CD4-positive, alpha-beta T cell treated with Interleukin-17A for 1 hour (primary cell): ENCODE results near the gene IQCB1.
"Not testable (repeated sequence)": the region's sequence is repeated elsewhere in the genome, so short reads cannot be mapped to it uniquely, and the experiment has no call there.

Experiments
- DNase-seq: peaks from one replicate; pipeline ENCODE4 v3.0.0-alpha.2; 2020

The IQCB1 gene

GRCh38 chr3:121834671-121835464 is at the start of gene IQCB1, which contains the start of gene EAF2:
TSS of gene IQCB1 (minus strand) at chr3:121835060. CDS start at chr3:121828960, 6,100 bp downstream.
TSS of gene EAF2 (plus strand) at chr3:121835209. CDS start at chr3:121835286, 77 bp downstream.
- peak; percentile 97 for DNase-seq

DNA sequence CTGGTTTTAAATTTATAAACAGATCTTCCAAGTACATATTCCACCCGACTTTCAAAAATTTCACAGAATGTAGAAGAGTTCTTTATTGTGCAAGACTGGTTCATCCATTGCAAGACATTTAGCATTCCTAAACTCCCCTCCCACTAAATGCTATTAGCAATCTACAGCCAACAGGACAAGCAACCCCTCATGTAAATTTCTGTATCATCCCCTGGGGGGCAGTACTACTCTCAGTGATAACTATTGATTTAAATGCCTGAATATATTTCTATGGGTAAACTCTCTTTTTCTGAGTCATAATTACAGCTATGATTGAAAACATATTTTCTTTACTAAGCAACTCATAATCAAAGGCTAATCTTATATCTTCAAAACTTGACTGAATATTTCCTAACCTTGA is 48.6 kb upstream of the IQCB1 start:
- DNase-seq, result no peak

- DNase-seq, result no peak
Measured at GRCh38 chr3:121878411-121878810, 43.6 kb upstream of the IQCB1 start.

GRCh38 chr3:121871430-121871829 is 36.6 kb upstream of the IQCB1 start:
- DNase-seq, result no peak

GRCh38 chr3:121870717-121871116 is 35.9 kb upstream of the IQCB1 start:
- DNase-seq, result no peak

- DNase-seq, result no peak
Measured at GRCh38 chr3:121869736-121870135, 34.9 kb upstream of the IQCB1 start.

DNA sequence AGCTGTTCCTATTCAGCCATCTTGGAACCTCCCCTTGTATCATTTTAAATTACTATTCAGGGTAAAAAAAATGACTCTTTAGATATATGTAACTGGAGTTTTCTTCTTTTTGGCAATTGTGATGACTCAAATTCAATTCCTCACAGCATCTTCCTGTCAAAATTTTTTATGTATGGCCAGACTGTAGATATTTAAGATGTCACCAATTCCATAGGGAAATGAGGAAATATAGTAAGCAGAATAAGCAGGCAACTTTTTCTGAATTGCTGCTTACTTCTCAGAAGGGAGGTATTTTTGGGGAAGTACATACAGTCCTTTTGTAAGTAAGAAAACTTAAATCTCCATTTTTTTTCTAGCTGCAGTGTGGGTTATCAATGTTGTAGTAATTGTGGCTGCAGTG is 28.9 kb upstream of the IQCB1 start:
- DNase-seq, result no peak

GRCh38 chr3:121863247-121863646 is 28.4 kb upstream of the IQCB1 start:
- DNase-seq, result not testable (repeated sequence)

DNA sequence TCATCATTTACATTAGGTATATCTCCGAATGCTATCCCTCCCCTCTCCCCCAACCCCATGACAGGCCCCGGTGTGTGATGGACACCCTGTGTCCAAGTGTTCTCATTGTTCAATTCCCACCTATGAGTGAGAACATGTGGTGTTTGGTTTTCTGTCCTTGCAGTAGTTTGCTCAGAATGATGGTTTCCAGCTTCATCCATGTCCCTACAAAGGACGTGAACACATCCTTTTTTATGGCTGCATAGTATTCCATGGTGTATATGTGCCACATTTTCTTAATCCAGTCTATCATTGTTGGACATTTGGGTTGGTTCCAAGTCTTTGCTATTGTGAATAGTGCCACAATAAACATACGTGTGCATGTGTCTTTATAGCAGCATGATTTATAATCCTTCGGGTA is 22.9 kb upstream of the IQCB1 start:
- not testable (repeated sequence) for DNase-seq

GRCh38 chr3:121855555-121855954 is 20.7 kb upstream of the IQCB1 start:
- DNase-seq, result peak; percentile 22

DNA sequence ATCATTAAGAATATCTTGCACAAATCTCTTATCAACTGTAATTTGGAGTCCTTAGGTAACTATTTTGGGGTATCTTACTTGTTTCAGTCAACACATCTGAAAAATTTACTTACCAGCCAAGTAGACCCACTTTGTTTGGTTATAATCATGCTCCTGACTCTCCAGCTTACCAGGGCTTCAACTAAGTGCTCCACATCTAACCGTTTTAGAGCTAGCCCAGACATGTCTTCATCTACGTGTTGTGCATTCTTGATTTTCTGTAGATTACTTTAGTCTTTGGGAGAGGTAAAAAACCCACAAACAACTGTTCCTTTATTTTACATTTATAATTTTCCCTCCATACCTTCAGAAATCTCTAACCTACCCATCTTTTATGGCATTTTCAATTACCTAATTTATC is 17.4 kb upstream of the IQCB1 start:
- no peak for DNase-seq

- DNase-seq, result no peak
Measured at GRCh38 chr3:121844892-121845291, 10.0 kb upstream of the IQCB1 start.

DNA sequence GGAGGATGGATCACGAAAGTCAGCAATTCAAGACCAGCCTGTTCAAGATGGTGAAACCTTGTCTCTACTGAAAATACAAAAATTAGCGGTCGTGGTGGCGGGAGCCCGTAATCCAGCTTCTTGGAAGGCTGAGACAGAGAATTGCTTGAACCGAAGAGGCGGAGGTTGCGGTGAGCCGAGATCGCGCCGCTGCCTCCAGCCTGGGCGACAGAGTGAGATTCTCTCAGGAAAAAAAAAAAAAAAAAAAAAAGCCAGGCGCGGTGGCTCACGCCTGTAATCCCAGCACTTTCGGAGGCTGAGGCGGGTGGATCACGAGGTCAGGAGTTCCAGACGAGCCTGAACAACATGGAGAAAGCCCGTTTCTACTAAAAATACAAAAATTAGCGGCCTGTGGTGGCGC is 5.1 kb upstream of the IQCB1 start:
- DNase-seq, result no peak

DNA sequence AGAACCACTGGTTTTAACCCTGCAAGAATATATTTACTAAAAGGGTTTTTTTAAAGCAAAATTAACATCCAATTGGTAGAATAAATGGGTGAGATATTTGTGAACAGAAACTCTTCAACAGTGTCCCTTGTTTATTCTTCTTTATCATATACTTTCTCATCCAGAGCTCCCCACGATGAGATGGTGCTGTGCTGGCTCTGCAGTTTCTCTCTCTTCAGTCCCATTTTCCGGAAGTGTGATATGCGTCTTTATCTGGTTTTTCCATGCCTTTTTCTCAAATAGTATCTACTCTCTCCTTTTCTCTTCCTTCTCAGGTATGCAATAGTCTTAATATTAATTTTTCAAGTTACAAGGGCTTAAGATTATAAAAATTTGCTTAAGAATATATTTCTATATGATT is 1.6 kb upstream of the IQCB1 start:
- no peak for DNase-seq

DNA sequence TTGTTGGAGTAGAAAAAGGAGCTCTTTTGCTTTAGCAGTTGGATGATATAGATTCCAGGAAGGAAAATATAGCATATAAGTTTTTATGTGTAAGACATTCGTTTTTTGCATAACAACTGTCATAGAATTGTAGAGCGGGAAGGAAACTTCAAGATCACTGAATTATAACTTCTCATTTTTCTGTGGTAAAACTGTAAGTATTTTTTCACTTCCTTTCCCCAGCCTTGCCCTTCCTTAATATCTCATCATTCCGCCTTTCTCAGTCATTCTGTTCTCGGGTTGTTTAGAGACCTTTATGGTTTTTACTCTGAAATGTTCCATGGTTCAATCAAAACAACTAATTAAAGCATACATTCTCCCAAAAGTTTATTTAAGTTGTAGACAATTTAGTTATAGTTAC is 1.2 kb upstream of the IQCB1 start:
- DNase-seq, result no peak

DNA sequence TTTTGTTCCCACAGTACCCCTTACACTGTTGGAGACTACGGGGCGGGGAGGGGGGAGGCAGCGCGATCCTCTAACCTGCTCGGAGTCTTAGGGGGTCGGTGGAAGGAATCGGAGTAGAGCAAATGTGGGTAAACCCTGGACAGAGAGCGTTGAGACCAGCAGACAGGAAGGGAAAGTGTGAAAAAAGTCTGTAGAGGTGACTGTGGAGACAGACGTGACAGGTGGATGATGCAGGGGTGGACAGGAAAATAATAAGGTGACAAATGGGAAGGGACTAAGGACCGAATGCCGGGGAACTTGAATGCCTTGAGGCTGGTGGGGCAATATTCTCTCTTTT is 573 bp upstream of the IQCB1 start:
- no peak for DNase-seq

DNA sequence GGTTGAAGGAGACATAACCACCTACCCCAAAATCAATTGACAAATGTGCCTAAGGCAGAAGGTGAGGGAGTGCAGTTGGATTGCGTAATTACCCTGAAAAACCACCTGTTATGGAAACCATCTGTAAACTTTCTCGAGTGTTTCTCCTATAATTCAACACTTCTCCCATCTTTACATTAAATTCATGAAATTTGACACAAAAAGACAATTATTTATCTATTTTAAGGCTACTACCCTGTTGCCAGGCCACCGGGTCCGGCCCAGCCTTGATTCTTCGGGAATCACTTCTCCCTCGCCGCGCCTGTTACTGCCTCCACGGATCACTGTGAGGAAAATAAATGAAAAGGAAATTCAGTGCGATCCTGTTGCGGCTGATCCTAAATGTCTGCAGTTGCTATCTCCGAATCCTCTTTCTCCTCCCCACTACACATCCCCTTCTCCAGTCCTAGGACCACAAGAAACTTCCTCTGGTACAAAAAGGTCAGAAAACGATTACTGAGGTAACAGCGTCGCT is 646 bp downstream of the IQCB1 start:
- peak; percentile 35 for DNase-seq

DNA sequence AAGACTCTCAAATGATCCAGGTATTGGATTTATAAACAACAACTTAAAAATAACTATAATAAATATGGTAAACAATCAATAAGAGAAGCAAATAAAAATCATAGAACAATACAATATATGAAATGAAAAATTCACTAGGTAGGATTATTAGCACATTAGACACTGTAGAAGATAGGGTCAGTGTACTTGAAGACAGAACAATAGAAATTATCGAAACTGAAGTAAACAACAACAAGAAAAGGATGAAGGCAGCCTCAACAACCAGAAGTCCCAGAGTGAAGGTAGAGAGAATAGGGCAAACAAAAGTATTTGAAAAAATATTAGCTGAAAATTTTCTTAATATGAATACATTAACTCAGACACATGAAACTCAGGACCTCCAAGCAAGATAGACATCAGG is 11.9 kb downstream of the IQCB1 start:
- DNase-seq, result no peak

DNA sequence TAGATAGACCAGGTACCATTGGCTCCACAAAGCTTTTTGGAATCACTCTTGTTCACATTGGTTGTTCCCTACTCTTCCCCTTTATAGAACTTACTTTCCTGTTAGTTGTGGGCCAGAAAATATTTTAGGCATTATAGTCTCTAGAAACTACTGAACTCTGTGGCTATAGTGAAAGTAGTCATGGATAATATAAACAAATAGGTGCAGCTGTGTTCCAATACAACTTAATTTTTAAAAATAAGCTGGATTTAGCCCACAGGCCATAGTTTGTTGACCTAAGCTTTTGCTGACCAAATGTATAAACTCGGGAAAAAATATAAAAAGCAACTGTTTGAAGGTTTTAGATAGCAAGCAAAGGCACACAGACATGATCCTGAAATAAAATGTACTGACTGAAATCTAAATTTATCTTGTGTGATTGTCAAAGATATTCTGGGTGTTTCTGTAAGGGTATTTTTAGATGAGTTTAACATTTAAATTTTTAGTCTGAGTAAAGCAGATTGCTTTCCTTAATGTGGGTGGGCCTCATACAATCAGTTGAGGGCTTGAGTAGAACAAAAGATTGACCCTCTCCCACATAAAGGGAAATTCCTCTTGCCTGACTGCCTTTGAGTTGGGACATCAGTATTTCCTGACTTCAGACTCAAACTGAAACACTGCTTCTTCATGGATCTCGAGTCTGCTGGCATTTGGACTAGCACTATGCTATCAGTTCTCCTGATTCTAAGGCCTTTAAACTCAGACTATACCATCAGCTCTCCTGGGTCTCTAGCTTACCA is 13.2 kb downstream of the IQCB1 start:
- no peak for DNase-seq

- no peak for DNase-seq
Measured at GRCh38 chr3:121819236-121819635, 15.6 kb downstream of the IQCB1 start.

DNA sequence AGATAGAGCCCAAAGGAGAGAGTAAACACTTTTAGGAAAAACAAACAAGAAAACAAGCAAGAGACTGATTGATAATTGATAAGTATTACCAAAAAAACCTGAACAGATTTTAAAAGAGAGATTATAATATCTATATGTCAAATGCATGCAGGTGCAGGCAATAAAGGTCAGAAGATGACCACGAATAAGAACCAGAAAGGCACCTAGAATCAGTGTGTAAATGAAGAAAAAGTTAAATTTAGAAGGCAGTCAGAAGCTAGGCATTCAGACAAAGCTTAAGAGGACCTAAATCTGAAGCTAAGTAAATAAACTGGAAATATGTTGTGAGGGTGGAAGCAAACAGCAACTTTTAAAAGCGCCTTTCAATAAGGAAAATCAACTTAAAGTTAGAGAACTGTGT is 16.3 kb downstream of the IQCB1 start:
- no peak for DNase-seq

GRCh38 chr3:121817753-121818152 is 17.1 kb downstream of the IQCB1 start:
- no peak for DNase-seq

GRCh38 chr3:121809249-121809648 is 25.6 kb downstream of the IQCB1 start:
- DNase-seq, result no peak

DNA sequence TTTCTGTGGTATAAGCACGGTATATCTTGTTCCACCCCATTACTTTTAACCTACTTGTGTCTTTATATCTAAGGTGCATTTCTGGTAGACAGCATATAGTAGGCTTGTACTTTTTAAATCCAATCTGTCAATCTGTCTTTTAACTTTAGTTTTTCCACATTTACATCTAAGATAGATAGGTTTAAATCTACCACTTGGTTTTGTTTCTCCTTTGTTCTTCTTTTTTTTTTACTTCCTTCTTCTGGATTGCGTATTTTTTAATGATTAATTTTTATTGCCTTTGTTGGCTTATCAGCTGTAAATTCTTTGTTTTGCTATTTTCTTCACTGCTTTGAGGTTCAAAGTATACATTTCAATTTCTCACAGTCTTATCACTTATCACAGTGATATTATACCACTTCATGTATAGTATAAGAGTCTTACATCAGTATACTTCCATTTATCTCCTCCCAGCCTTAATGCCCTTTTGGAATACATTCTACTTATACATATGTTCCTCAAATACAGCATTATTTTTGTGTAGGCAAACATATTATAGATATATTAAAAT is 31.0 kb downstream of the IQCB1 start:
- no peak for DNase-seq
